Lower leg skin (tissue), 4 donors: Measurements from ENCODE around the gene BLZF1. TPM values are rescaled to one million over a fixed set of nuclear protein-coding genes. Genes with fewer than 3 reads are reported as not detected.
"Not testable (repeated sequence)": the region's sequence is repeated elsewhere in the genome, so short reads cannot be mapped to it uniquely, and the experiment has no call there.

Source experiments
- DNase-seq, 2 donors: peaks; one replicate each; pipeline ENCODE4 v3.0.0-alpha.2; 2019; ENCODE audit warnings: low spot score in 2 of 2
- H3K4me3 ChIP-seq: fragments of 200-600 bp; sonication (generic); 2 replicates; pipeline ENCODE4 v1.5.1; 2017; ENCODE audit warnings: mild to moderate bottlenecking, low read depth; ENCODE audit not compliant: poor library complexity, severe bottlenecking
- POLR2A ChIP-seq, 2 donors: fragments of 450-650 bp; IDR thresholded peaks; one replicate each; pipeline ENCODE4 v1.6.1; 2016 to 2017; ENCODE audit warnings: antibody characterized with exemption in 2 of 2, mild to moderate bottlenecking in 1 of 2, moderate library complexity in 1 of 2
- WGBS, 2 donors: methylation state at CpG; one replicate each; pipeline ENCODE4 v1.1.5; 2018; 5-methylcytosine and 5-hydroxymethylcytosine counted together
- intact Hi-C: fragments of 100-400 bp; cut with DNase I; formaldehyde crosslinking; loops from one replicate; pipeline ENCODE4 v1.15.0; 2023; ENCODE audit warnings: low total_unique reads
- total RNA-seq, 4 donors: library from RNA; depleted of rRNA; stranded (reverse); fragments of >200 nt; gene quantifications; one replicate each; pipeline ENCODE4 v1.1.0, GENCODE V29; 2016
- TF ChIP-seq, protein P1 (sequence below), 3 donors: fragments of 450-650 bp; IDR thresholded peaks; one replicate each; pipeline ENCODE4 v1.5.1; 2016; ENCODE audit warnings: antibody characterized with exemption in 3 of 3, mild to moderate bottlenecking in 3 of 3, moderate library complexity in 2 of 3

Gene BLZF1
- total RNA-seq, 4 donors from 2014 or later: 20.4 to 23.8 (median 21.3) TPM

- DNase-seq: no peak
- 68 to 72% methylated on average over 3 of the region's 3 CpGs for WGBS, 2 donors
- intact Hi-C loops: no loop called here
Measured at GRCh38 chr1:169326261-169326955, 41.6 kb upstream of the BLZF1 start.

DNA sequence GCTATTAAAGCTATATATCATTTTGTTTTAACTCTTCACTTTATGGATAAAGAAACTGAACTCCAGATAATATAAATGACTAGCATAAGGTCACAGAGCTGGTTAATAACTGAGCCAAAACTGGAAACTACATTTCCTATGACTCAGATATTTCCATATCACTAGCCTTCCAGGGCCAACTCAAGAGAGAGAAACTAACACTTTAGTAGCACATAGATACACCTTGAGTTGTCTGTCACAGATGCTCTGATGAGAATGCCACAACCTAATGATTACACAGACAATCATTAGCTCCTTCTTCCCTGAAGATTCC lies 41.1 kb upstream of the BLZF1 start:
- intact Hi-C loops: no loop called here
- H3K4me3 ChIP-seq: no peak overlapping the region
- DNase-seq: no peak
- TF ChIP-seq, protein P1, sequence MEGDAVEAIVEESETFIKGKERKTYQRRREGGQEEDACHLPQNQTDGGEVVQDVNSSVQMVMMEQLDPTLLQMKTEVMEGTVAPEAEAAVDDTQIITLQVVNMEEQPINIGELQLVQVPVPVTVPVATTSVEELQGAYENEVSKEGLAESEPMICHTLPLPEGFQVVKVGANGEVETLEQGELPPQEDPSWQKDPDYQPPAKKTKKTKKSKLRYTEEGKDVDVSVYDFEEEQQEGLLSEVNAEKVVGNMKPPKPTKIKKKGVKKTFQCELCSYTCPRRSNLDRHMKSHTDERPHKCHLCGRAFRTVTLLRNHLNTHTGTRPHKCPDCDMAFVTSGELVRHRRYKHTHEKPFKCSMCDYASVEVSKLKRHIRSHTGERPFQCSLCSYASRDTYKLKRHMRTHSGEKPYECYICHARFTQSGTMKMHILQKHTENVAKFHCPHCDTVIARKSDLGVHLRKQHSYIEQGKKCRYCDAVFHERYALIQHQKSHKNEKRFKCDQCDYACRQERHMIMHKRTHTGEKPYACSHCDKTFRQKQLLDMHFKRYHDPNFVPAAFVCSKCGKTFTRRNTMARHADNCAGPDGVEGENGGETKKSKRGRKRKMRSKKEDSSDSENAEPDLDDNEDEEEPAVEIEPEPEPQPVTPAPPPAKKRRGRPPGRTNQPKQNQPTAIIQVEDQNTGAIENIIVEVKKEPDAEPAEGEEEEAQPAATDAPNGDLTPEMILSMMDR (IDR thresholded peaks at IDR 0.05): no peak
- no peak for TF ChIP-seq POLR2A (IDR thresholded peaks at IDR 0.05)

More at GRCh38 chr1:169326261-169326955, 41.6 kb upstream of the BLZF1 start:
- TF ChIP-seq POLR2A (IDR thresholded peaks at IDR 0.05): no peak
- TF ChIP-seq, protein P1 (IDR thresholded peaks at IDR 0.05): no peak
- no peak overlapping the region for H3K4me3 ChIP-seq

GRCh38 chr1:169327875-169328274 lies 40.1 kb upstream of the BLZF1 start:
- 93 to 94% methylated on average over 2 of the region's 2 CpGs for WGBS, 2 donors
- H3K4me3 ChIP-seq: no peak overlapping the region
- no peak for TF ChIP-seq POLR2A (IDR thresholded peaks at IDR 0.05)
- TF ChIP-seq, protein P1 (IDR thresholded peaks at IDR 0.05): no peak
- intact Hi-C loops: no loop called here
- DNase-seq: no peak

DNA sequence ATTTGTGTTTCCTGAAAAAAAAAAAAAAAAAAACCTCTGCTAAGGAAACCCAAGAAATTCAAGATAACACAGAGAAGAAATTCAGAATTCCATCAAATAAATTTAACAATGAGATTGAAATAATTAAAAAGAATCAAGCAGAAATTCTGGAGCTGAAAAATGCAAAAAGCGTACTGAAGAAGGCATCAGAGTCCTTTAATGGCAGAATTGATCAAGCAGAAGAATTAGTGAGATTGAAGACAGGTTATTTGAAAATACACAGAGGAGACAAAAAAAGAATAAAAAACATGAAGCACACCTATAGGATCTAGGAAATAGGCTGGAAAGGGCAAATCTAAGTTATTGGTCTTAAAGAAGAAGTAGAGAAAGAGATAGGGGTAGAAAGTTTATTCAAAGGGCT lies 38.6 kb upstream of the BLZF1 start:
- TF ChIP-seq, protein P1 (IDR thresholded peaks at IDR 0.05): no peak
- TF ChIP-seq POLR2A (IDR thresholded peaks at IDR 0.05): no peak
- no peak for DNase-seq
- intact Hi-C loops: no loop called here
- WGBS, 2 donors: 97 to 98% methylated on average over 1 of the region's 1 CpG
- H3K4me3 ChIP-seq: no peak overlapping the region

DNA sequence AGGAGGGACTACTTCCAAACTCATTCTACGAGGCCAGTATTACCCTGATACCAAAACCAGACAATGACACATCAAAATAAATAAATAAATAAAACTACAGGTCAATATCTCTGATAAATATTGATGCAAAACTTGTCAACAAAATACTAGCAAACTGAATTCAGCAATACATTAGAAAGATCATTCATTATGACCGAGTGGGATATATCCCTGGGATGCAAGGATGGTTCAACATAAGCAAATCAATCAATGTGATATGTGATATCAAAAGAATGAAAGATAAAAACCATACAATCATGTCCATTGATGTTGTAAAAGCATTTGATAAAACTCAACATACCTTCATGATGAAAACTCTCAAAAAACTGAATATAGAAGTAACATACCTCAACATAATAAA lies 37.1 kb upstream of the BLZF1 start:
- no peak for DNase-seq
- intact Hi-C loops: no loop called here
- TF ChIP-seq, protein P1 (IDR thresholded peaks at IDR 0.05): no peak
- no peak for TF ChIP-seq POLR2A (IDR thresholded peaks at IDR 0.05)
- no peak overlapping the region for H3K4me3 ChIP-seq
- 99% methylated on average over 2 of the region's 2 CpGs for WGBS, 2 donors

DNA sequence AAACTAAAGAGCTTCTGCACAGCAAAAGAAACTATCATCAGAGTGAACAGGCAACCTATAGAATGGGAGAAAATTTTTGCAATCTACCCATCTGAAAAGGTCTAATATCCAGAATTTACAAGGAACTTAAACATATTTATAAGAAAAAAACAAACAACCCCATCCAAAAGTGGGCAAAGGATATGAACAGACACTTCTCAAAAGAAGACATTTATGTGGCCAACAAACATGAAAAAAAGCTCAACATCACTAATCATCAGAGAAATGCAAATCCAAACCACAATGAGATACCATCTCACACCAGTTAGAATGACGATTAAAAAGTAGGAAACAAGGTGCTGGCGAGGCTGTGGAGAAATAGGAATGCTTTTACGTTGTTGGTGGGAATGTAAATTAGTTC lies 33.3 kb upstream of the BLZF1 start:
- H3K4me3 ChIP-seq, DNase-seq, intact Hi-C loops: not testable (repeated sequence)
- 91 to 96% methylated on average over 3 of the region's 3 CpGs for WGBS, 2 donors

DNA sequence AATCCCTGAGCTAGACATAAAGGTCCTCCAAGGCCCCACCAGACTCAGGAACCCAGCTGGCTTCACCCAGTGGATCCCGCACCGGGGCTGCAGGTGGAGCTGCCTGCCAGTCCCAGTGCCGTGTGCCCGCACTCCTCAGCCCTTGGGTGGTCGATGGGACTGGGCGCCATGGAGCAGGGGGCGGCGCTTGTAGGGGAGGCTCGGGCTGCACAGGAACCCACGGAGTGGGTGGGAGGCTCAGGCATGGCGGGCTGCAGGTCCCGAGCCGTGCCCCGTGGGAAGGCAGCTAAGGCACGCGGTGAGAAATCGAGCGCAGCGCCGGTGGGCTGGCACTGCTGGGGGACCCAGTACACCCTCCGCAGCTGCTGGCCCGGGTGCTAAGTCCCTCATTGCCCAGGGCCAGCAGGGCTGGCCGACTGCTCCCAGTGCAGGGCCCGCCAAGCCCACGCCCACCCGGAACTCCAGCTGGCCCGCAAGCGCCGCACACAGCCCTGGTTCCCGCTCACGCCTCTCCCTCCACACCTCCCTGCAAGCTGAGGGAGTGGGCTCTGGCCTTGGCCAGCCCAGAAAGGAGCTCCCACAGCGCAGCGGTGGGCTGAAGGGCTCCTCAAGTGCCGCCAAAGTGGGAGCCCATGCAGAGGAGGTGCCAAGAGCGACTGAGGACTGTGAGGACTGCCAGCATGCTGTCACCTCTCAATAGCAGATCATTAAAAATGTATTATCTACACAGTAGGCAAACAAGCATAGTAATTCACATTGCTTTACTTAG lies 30.9 kb upstream of the BLZF1 start:
- H3K4me3 ChIP-seq, DNase-seq, intact Hi-C loops: not testable (repeated sequence)
- 97% methylated on average over 24 to 31 of the region's 35 CpGs for WGBS, 2 donors
